SH-SY5Y (cell line): ENCODE results near the gene MSI2.

Source experiments
- GATA2 ChIP-seq: IDR thresholded peaks from 2 replicates; pipeline ENCODE4 v1.6.1; 2011; ENCODE audit warnings: mild to moderate bottlenecking, low read depth, low read length
- GATA3 ChIP-seq: IDR thresholded peaks from 2 replicates; pipeline ENCODE4 v1.6.1; 2011; ENCODE audit warnings: low read depth, mild to moderate bottlenecking, low read length, moderate library complexity

DNA sequence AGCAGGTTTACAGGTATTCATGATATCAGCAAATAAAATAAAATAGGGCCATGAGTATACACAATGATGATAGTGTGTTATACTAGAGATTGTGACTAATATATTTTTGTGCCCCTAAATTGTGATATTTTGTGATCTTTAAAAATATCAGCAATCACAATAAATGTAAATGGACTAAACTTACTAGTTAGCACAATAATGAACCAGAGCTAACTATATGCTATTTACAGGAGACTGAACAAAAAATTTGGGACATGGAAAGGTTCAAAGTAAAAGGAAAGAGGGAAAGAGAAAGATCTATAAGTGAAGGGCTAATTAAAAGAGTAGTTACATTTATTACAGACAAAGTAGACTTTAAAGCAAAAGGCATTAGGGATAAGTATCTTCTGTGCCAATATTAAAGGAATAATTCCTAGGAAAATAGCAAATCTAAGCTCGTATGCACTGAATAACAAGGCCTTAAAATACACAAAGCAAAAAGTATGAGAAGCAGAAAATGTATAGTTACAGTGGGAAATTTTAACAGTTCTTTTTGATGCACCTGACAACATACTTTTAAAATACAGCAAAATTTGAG lies 5.0 kb upstream of the MSI2 start:
- TF ChIP-seq GATA2 (no peak), GATA3 (no peak)
